GM21786 (cell line): Measurements from ENCODE around the gene DNTT.
A peak's percentile ranks its signal among the peaks of the same experiment; 100 is the strongest.
"Not testable (repeated sequence)": the region's sequence is repeated elsewhere in the genome, so short reads cannot be mapped to it uniquely, and the experiment has no call there.

ENCODE experiments used
- ATAC-seq: cut with Tn5 transposase; IDR thresholded peaks from one replicate; pipeline ENCODE4 v1.9.1; 2021; ENCODE audit not compliant: unreplicated experiment

The DNTT gene

DNA sequence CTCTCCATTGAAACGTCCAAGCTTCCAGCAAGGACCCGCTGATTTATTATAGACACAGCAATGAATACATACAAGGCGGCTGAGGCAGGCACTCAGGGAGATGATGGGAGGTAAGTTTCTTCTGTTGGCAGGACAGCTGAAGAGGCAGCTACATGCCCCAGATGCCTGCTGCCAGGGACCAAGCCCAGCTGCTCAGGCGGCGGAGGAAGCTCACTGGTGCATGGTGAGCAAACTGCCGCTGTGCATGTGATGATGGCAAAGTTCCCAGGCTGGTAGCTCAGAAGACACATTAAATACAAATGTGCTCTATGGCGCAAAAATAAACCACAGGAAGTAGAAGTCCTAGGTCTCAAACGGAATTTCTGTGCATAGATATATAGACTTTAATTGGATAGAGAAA is 2.3 kb downstream of the DNTT start:
- ATAC-seq = peak; percentile 59

DNA sequence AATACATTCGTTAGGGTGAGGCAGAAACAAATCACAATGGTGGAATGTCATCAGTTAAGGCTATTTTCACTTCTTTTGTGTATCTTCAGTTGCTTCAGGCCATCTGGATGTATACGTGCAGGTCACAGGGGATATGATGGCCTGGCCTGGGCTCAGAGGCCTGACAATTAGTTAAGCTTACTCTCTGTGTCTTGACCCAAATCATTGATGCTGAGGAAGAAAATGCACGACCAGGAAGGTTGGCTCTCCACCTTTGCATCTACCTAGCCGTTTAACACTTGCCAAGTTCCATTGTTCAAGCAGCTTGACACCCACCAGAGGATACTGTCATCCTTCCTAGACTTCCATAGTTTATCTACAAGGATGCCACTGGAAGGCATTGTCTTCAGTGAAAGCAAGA is 4.6 kb downstream of the DNTT start:
- ATAC-seq = not testable (repeated sequence)

DNA sequence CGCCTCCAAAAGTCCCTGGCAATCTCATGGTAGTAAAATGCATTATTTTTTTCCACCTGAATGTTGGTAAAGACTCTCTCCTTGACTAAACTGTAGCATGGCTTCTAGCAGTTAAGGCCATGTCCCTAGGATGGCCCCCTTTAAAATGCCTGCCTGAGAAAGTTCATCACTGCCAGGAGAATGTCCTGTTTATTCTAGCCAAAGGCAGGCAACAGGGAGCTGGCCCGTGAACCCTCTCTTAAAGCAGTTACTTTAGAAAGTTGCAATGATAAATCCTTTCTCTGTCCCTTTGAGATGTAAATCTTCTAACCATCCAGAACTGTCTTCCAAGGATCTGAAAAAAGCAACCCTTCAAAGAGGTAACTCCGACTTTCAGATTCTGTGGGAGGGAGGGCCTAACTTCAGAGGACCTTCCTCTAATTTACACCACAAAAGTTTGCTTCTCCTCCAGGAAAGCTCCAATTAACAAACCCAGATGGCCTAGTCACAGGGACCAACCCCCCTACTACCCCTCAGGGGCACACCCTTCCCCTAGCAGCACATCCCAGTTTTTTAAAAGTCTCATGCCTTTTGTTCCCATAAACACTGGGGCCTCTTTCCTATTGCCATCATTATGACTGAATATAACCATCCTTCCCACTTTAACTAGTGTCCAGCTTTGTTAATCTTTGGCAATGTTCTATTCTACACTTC is 5.5 kb downstream of the DNTT start:
- ATAC-seq = no peak

DNA sequence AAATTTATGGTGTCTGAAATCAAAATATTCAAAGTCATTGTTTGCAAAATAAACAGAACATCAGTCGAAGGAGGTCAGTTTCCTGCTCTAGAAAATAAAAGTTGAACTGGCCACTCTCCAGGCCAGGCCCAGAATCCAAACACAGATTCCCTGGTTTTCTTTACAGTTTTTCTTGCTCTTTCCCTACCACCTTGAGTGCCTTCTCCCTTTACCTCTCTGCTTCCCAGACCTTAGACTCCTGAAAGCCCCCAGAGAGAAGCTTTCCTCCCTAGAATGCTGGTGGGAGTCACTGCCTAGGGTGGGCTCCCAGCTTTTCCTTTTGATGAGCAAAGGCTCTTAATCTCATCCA is 6.1 kb downstream of the DNTT start:
- ATAC-seq = no peak

DNA sequence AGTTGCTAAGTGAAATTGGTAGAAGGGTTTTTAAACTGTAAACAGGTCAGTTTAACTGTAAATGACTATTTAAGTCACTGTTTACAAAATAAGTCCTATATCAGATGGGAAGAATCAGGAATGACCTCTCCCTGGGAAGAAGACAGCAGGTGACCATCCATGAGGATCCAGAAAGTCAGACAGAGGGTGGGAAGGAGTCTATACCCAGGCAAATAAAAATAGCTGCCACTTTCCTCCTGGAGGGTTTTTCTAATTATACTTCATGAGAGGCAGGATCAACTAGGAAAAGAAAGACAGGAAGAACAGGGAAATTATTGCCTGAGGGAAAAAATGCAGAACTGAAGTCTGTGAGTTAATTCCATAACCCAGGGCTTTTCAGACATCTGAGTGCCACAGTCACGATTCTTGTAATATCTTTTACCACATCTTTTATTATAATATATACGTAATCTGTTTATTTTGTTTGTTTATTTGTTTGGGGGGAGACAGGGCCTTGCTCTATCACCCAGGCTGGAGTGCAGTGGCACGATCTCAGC is 7.0 kb downstream of the DNTT start:
- no peak for ATAC-seq

DNA sequence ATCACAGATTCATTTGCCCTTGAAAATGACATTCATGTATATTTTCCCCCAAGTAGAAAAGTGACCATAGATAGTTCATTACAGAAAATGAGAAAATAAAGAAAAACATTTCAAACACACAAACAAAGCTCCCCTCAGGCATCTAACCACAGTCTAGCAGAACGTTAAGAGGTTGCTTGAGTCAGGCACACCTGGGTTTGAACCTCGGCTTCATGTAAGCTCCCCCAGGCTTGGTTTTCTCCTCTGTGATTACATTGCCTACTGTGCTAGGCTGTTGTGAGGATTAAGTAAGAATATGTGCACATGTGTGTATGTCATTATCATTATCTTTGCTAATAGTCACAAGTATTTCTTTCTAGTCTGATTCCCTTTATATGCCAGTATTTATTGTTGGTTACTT is 9.1 kb downstream of the DNTT start:
- ATAC-seq = no peak

DNA sequence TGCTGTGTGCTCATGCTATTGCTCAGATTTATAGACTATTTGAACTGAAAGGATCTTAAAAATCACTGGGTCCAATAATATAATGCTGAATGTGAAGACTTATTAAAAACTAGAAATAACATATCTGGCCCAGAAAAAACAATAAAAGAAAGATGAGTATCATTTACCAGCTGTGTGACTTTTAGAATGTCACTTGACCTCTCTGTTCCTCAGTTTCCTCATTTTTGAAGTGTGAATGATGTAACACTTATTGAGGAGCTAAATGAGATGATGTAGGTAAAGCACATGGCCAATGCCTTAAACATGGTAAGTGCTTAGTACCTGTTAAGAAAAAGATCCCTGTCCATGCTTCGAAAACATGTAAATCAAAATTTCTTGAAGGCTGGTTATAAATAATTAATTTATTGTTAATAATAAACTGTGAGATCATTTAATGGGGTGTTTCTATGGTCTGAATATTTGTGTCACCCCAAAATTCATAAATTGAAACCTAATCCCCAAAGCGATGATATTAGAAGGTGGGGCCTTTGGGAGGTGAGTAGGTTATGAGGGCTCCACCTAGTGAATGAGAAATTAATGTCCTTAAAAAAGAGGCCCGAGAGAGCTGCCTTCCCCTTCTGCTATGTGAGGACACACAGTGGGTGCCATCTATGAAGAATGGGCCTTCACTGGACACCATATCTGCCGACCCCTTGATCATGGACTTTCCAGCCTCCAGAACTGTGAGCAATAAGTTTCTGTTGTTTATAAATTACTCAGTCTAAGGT is 13.0 kb downstream of the DNTT start:
- ATAC-seq = no peak

DNA sequence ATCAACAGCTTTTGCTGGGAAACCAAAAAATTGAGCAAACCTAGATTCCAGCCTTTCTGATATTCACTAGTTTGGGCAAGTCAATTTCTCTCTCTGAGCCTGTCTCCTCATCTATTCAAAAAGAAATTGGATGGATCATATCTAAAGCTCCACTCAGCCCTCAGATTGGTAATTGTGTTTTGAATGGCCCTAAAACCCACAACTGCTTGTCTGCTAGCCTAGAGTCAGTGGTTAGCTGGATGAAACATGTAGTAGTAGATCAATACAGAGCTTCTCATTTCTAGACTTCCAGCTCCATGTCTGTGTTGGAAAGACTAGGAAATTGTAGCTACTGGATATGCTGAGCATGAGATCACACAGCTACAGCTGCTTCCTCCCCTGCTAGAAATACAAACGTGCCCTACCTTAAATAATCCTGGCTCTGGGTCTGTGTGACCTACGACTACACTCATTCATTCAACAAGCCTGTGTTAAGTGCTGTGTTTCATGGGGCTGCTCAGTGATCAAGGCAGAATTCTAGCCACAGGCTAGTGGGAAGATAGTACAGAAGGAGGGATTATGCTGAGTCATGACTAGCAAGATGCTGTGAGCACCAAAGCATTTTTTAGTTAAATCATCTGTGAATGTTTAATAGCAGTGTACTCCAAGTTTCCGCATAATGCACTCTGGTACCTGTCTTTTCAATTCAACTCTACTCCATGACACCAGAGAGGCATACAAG is 15.7 kb downstream of the DNTT start:
- ATAC-seq = no peak

DNA sequence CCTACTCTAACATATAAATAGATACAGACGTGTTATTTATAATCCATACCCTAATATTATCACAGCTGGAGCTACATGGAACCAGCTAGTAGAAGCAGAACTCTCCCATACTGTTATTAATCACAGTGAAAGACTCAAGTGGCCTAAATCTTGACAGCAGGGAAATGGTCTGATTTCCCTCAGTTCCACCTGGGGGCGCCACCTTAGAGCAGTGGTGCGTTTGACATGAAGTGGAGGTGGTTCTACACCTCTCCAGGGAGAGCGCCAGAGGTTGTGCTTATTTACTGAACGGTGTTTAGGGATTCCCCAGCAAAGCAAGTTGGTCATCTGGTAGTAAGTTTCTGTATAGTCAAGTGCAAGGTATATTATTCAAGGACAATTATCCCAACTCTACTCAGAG is 17.6 kb downstream of the DNTT start:
- no peak for ATAC-seq

DNA sequence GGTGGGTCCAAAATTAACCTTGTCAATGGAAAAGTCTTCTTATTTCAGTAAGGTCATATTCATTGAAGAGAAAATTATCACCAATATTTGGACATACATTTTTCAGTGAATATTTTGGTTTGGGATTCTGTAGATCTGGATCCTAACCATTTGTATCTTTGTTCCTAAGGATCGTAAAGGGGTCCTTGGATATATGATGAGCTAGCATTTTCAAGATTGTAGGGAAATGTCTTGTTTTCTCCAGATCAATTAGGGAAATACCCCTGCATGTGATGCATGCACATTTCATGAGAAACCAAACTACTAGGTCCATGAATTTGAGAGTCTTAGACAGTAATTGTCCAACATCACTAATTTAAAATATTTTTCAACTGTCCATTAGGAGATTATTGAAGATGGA is 18.0 kb downstream of the DNTT start:
- no peak for ATAC-seq

DNA sequence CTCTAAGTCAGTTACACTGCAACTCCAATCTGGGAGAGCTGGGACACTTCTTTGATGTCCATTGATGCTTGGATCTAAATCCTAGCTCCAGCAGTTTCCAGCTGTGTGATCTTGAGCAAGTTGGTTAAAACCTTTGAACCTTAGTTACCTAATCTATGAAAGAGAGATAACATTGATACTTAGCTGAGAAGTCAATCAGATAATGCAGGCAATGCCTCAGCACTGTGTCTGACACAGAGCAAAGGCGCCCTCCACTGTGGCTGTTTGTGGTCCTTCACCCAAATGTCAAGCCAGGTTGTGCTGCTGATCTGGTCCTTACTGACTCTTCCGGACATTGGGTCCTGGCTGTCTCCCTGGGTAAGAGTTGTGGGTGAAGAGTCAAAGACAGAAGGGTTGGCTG is 20.2 kb downstream of the DNTT start:
- no peak for ATAC-seq

DNA sequence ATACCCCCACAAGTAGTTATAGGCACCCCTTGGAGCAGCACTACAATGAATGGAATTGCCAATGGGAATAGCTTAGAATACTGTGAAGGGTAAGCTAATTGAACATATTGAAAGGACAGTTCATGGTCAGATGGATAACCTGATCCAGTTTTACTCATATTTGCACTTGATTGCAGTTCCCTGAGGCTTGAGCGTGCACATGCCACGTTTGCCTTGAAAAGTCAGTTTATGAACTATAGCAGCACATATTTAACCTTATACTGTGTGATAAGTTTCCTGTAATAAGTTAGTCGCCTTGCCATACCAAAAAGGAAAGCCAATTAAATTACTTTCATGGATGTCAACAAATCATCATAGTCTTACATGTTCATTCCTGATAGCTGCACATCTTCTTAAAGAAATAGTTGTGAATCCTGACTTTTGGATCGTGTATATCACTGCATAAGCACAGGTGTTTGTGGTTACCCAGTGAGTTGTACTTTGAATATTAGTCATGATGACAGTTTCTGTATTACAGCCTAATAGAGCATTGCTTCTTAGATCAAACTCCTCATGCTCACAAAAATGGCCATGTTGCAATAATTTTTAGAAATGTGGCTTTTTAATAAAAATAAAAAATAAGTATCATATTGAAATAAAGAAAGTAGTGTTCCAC is 21.6 kb downstream of the DNTT start:
- peak; percentile 84 for ATAC-seq

DNA sequence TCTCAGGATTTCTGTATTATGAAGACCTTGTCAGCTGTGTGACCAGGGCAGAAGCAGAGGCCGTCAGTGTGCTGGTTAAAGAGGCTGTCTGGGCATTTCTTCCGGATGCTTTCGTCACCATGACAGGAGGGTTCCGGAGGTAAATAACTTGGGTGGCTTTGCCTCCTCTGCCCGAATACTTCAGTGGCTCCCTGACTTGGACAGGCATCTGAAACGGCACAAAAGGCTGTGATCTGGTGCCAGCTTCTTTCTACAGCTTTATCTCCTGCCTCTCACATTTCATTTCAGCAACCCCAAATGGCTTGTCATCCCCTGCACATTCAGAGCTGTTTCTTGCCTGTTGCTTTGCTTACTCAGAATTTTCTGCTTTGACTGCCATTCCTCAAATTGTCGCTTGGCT is 23.2 kb downstream of the DNTT start:
- ATAC-seq = no peak

DNA sequence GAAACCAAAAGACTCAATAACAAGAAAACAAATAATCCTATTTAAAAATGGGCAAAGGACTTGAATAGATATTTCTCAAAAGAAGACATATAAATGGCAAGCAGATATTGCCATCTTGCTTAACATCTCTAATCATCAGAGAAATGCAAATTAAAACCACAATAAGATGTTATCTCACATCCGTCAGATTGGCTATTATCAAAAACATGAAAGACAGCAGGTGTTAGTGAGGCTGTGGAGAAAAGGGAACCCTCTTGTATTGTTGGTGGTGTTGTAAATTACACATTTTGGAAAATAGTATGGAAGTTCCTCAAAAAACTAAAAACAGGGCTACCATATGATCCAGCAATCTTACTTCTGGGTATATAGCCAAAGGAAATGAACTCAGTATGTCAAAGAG is 28.9 kb downstream of the DNTT start:
- ATAC-seq = no peak

DNA sequence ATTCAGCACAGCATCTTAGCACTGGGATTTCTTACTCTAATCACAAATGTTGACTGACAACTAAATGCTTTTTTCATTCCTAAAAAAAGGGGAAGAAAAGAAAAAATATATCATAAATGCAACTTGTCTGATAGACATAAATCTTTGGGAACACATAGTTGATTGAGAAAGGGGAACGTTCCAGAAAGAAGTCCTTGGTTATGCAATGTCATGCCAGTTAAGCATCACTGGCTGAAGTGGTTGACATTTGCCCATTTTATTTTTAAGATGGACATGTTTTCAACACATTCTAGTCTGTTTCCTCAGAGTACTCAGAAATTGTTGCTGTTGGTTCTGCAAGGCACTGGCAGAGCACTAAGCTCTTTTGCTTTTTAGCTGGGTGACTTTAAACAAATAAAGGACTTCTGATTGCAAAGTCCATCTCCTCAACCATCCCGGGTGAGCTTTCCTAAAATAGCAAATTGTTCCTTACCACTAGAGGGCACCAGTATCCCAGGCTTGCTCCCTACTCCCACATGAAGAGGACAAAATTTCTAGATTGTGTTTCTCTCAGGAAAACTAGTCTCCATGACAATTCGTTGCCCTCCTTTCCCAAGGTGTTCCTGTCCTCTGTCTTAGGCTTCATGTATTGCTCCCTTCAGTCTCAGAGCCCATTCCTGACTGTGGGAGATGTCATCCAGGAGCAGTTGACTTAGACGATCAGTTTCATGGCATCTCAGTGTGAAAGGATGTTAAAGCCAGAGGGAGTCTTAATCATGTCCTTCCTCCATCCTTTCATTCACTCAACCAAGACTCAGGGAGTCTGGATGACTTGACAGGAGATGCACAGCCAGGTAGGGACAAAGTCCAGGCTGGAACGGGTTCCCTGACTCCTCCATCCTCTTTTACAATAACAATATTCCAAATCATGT is 30.6 kb downstream of the DNTT start:
- ATAC-seq = no peak

DNA sequence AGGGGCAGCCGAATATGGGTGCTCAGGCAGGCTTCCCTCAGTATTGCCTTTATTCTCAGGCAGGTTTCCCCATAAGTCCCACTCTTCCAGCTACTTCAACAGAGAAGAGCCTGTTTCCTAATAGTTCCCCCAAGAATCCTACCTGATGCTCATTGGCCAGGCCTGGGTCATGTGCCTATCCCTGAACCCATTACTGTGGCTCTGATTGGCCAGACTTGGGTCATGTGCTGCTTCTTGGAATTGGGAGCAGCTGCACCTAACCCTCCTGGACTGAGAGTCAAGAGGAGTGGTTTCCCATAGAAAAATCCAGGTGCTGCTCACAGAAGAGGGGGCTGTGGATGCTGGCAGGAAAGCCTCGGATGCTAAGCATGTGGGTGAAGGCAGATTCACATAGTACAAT is 32.9 kb downstream of the DNTT start:
- ATAC-seq = no peak

DNA sequence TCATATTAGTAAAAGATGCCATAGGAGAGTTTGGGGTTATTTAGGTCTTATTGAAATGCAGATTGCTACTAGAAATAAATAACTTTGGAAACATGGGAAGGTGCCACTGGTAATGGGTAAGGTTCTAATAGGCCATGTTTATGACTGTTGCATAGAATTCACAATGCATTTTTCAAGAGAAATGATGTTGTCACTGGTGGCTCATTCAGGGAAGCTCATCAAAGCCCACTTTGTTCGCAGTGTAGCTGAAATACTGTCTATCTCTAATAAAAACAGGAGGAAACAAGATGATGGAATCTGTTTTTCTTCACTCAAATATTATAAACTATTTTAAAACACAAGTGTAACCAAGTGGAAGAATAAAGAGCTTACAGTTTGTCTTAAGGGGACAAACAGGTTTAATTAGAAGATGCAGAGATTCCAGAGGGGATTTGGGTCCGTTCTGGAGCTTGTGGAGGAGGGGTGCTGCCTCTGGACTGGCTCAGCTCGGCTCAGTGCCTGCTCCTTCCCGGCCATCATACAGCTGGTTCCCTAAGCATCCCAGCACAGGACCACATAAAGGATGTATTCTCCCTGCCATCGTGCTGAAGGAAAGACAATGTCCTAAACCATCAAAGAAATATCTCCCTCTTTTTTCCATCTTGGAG is 34.2 kb downstream of the DNTT start:
- no peak for ATAC-seq

DNA sequence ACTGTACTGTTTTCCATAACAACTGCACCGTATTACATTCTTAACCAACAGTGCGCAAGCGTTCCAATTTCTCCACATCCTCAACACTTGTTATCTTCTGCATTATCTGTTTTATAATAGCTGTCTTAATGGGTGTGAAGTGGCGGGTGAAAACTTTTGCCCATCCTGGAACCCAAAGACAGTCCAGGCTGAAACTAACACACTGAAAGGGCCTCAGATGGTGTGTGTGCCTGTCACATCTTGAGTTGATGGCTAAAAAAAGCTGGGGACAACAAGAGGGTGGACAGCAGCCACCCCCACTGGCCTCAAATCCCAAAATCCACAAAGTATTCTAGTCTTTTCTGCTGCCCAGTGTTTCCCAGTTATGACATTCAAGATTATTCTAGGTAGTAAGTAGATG is 35.1 kb downstream of the DNTT start:
- no peak for ATAC-seq

DNA sequence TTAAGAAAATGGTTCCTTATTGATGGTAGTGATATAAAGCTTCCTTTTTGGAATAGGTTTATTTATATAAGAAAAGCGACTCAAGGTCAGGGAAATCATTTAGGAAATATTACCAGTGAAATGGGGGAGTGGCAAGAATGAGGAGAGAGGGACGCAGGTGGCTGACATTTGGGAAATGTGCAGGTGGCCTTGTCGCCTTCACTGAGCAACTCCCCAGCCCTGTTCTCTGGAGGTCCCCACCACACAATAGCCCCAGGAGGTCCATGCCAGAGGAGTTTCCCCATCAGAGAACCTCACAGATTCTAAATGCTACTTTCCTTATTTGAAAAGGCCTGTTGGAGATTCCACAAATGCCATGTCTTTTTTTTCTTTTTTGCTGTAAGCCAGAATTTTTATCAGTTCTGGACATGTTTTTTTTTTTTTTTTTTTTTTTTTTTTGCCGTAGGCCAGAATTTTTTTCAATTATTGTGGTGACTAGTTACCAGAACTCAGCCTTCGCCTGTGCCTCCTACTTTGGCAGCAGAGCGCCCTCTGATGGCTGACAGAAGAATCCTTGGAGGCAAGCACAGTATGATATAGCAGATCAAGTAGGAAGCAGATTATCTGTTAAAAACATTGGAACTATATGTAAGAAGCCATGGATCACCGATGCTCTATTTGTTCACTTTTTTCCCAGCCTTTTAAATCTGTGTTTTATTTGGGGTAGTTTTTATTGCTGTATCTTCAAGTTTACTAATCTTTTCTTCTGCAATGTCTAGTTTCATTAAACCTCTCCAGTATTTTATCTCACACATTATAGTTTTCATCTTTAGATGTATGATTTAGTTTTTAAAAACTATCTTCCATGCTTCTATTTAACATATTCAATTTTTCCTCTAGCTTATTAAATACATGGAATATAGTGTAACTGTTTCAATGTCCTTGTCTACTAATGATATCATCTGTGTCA is 36.0 kb downstream of the DNTT start:
- ATAC-seq = peak; percentile 76
